ENCODE measurements around the gene UQCRFS1. TPM values are rescaled to one million over a fixed set of nuclear protein-coding genes. Genes with fewer than 3 reads are reported as not detected.

Gene UQCRFS1
- polyA plus RNA-seq, 3 donors: 30.1 to 59.9 (median 31.7) TPM

DNA sequence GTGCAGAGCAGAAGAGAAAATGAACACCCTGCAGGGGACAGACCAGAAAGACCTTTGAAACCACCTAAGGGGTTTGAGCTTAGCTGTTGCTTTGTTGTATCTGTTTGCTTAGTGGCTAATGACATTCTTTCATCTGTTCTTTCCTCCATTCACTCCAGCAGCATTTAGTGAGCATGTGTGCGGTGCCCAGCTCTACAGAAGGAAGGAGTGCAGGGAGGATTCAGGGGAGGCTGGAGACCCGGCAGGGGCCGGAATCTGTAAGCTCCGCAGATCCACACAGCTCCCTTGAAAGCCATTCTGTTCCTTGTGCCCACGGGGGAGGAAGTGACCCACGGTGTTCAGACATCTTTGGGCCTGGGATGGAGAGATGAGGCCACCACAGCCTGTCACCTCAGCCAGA lies 27.5 kb downstream of the UQCRFS1 start:
- H3K27ac ChIP-seq (ENCODE audit: low read depth, low read length): no peak overlapping the region
- WGBS, 3 donors: 46 to 75% (median 72%) methylated on average over 6 of the region's 6 CpGs

- WGBS, 3 donors: 72 to 84% (median 74%) methylated on average over 2 of the region's 2 CpGs
- no peak overlapping the region for H3K27ac ChIP-seq (ENCODE audit: low read depth, low read length)
Observed at GRCh38 chr19:29176981-29177754, 35.8 kb downstream of the UQCRFS1 start.

DNA sequence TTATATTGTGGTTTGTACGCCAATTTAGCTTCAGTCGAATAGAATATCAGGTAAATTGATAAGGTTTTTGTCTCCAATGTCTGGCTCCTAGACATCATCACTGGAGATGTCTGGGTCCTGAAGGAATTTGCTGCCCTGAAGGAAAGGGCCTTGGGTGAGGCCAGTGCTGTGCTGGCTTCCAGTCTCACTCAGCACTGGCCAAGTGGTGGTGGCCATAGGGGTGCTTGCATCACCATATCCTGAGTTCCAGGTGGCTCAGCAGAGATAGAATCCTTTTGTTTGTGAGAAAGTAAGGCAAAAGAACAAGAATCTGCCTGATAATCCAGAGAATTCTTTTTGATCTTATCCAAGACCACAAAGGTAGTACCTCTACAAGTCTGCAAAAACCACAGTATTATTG lies 39.1 kb downstream of the UQCRFS1 start:
- H3K27ac ChIP-seq (ENCODE audit: low read depth, low read length): no peak overlapping the region
- 46 to 88% (median 60%) methylated on average over 2 of the region's 2 CpGs for WGBS, 3 donors

GRCh38 chr19:29172302-29172701 lies 40.6 kb downstream of the UQCRFS1 start:
- H3K27ac ChIP-seq (ENCODE audit: low read depth, low read length): no peak overlapping the region
- 83 to 91% (median 88%) methylated on average over 2 of the region's 2 CpGs for WGBS, 3 donors

- 72 to 85% (median 74%) methylated on average over 2 of the region's 2 CpGs for WGBS, 3 donors
Observed at GRCh38 chr19:29171525-29171924, 41.4 kb downstream of the UQCRFS1 start.

DNA sequence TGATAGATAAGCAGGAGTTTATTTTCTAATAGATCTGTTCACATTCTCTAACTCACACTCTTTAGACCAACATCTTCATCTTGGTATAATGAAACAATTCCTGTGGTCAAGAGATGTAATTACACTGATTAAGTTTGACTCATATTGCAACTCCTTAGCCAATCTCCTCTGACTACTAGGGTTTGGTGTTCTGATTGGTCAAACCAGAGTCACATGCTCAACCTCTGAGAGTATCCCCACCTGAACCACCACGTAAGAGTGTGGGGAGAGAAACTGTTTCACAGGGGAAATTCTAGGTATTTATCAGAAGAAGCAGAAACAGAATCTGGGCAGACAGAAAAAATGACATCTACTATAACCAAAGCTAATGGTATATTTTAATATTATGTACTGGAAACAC lies 42.4 kb downstream of the UQCRFS1 start:
- 43 to 50% (median 47%) methylated on average over 1 of the region's 1 CpG for WGBS, 3 donors
- H3K27ac ChIP-seq (ENCODE audit: low read depth, low read length): no peak overlapping the region

More at GRCh38 chr19:29171525-29171924, 41.4 kb downstream of the UQCRFS1 start:
- no peak overlapping the region for H3K27ac ChIP-seq (ENCODE audit: low read depth, low read length)

DNA sequence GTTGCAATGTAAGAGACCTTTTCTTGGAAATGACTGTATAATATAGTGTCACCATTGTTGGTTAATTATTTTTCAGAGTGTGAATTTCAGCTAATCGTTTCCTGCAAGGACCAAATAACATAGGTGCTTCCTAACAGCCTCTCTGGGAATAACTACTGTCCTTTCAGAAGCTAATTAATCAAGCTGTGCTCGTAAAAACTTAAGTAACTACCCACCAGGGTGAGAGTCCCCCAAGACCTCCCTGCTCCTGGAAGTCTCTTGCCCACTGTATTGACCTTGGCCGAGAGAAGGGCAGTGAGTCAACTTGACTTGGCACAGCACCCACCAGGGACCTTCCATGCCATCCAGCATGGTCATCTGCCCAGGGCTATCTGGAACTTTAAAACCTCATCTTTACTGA lies 50.3 kb downstream of the UQCRFS1 start:
- 27 to 31% (median 28%) methylated on average over 3 of the region's 3 CpGs for WGBS, 3 donors
- no peak overlapping the region for H3K27ac ChIP-seq (ENCODE audit: low read depth, low read length)

DNA sequence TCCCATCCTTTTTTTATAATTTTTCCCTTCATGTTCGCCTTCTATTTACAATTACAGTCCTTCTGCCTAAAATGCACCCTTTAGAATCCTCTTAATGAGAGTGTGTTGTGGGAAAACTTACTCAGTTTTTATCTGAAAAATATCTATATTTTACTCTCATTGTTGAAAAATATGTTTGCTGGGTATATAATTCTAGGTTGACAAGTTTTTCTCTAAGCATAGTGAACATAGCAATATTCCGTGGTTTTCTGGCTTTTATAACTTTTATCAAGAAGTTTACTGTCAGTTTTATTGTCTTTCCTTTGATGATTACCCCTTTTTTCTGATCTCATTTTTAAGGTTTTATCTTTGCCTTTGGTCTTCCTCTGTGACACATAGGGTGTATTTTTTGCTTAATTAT lies 57.3 kb downstream of the UQCRFS1 start:
- 76 to 87% (median 80%) methylated on average over 2 of the region's 2 CpGs for WGBS, 3 donors
- H3K27ac ChIP-seq (ENCODE audit: low read depth, low read length): no peak overlapping the region
